A673 (cell line): ENCODE results near the gene TMEM97. TPM values are rescaled to one million over a fixed set of nuclear protein-coding genes. Genes with fewer than 3 reads are reported as not detected.

Source experiments
- BruUV-seq: library from RNA; stranded (reverse); fragments of 400-500 nt; replicated peaks from 2 replicates; lab custom pipeline; 2021; lab: Mats Ljungman, UMichigan
- CTCF ChIA-PET: fragments of 300-600 bp; sonication (Branson Sonifier 250); formaldehyde crosslinking; loops from one replicate; lab custom pipeline; 2022; ENCODE audit warnings: antibody characterized with exemption; lab: Charles Lee
- POLR2A ChIA-PET: fragments of 300-600 bp; sonication (Branson Sonifier 250); formaldehyde crosslinking; loops from one replicate; lab custom pipeline; 2022; ENCODE audit warnings: antibody characterized with exemption; ENCODE audit not compliant: low non-redundant PET; lab: Charles Lee
- DNase-seq: peaks from one replicate; pipeline ENCODE4 v3.0.0-alpha.2; 2015; ENCODE audit warnings: low spot score
- H3K27ac ChIP-seq: fragments of 200-600 bp; sonication (generic); 2 replicates; pipeline ENCODE4 v1.5.1; 2016; ENCODE audit warnings: mixed run types, low read depth, mild to moderate bottlenecking, mixed read lengths, antibody characterized with exemption, low read length; ENCODE audit not compliant: poor library complexity, severe bottlenecking
- H3K27me3 ChIP-seq: fragments of 200-600 bp; sonication (generic); replicated peaks from 2 replicates; pipeline ENCODE4 v1.6.1; 2017; ENCODE audit warnings: mixed run types, low read depth, mild to moderate bottlenecking, mixed read lengths, antibody characterized with exemption, low read length; ENCODE audit not compliant: insufficient read depth, poor library complexity
- H3K36me3 ChIP-seq: fragments of 200-600 bp; sonication (generic); 2 replicates; pipeline ENCODE4 v1.6.1; 2016; ENCODE audit warnings: mixed run types, mild to moderate bottlenecking, mixed read lengths, antibody characterized with exemption, low read length; ENCODE audit not compliant: insufficient read depth, poor library complexity, severe bottlenecking
- H3K4me1 ChIP-seq: fragments of 200-600 bp; sonication (generic); 2 replicates; pipeline ENCODE4 v1.6.1; 2017; ENCODE audit warnings: mixed run types, mild to moderate bottlenecking, mixed read lengths, antibody characterized with exemption, low read length; ENCODE audit not compliant: insufficient read depth, poor library complexity, severe bottlenecking
- H3K4me3 ChIP-seq: fragments of 200-600 bp; sonication (generic); 2 replicates; pipeline ENCODE4 v1.5.1; 2016; ENCODE audit warnings: low read depth, mixed run types, mild to moderate bottlenecking, mixed read lengths, low read length; ENCODE audit not compliant: poor library complexity, severe bottlenecking
- H3K9me3 ChIP-seq: fragments of 200-600 bp; sonication (generic); 2 replicates; pipeline ENCODE4 v1.6.1; 2016; ENCODE audit warnings: mixed run types, low read depth, mild to moderate bottlenecking, mixed read lengths, antibody characterized with exemption, low read length; ENCODE audit not compliant: poor library complexity, severe bottlenecking
- EZH2 ChIP-seq: fragments of 200-600 bp; sonication (generic); IDR thresholded peaks from 2 replicates; pipeline ENCODE4 v1.6.1; 2017; ENCODE audit warnings: borderline replicate concordance, low read depth, mild to moderate bottlenecking, mixed read lengths, antibody characterized with exemption, low read length; ENCODE audit not compliant: poor library complexity, severe bottlenecking
- intact Hi-C: fragments of 100-400 bp; cut with micrococcal nuclease; formaldehyde crosslinking; loops from one replicate; pipeline ENCODE4 v1.10.0; 2022; ENCODE audit not compliant: unreplicated experiment
- microRNA-seq: library from miRNA; unstranded; fragments of <30 nt; microRNA quantifications from one replicate; pipeline ENCODE4 v1.2.0, GENCODE V29; 2021
- total RNA-seq: library from RNA; stranded (reverse); gene quantifications from 2 replicates; pipeline ENCODE4 v1.2.3, GENCODE V29; 2021
- TF ChIP-seq, protein P1 (sequence below): fragments of 300-800, 200-600 bp; sonication (generic); conservative IDR thresholded peaks from 2 replicates; pipeline ENCODE4 v1.5.1; 2017; ENCODE audit warnings: low read depth, mild to moderate bottlenecking, antibody characterized with exemption, low read length, moderate library complexity, mixed read lengths

The TMEM97 gene
- total RNA-seq, 1 experiment from 2014 or later, result 134 TPM

DNA sequence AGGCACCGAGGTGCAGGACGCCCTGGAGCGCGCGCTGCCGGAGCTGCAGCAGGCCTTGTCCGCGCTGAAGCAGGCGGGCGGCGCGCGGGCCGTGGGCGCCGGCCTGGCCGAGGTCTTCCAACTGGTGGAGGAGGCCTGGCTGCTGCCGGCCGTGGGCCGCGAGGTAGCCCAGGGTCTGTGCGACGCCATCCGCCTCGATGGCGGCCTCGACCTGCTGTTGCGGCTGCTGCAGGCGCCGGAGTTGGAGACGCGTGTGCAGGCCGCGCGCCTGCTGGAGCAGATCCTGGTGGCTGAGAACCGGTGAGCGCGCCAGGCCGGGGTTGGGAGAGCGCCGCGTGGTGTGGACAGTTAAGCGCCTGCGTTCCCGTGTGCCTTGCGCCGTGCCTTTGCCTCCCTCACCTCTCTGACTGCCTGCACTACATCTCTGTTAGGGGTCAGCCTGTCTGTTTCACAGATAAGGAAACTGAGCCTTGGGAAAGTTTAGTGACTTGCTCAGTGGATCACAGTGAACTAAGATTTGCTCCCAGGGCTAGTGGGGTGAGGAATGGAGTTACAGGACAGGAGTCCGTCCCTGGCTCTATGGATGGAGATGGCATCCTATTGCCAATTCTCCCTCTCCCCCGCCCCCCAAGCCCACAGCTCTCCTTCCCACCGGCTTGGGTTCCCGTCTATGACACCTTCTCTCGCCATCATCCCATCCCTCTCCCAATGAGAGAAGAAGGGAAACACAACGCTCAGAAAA, 53.4 kb downstream of the TMEM97 start:
- TF ChIP-seq, protein P1, sequence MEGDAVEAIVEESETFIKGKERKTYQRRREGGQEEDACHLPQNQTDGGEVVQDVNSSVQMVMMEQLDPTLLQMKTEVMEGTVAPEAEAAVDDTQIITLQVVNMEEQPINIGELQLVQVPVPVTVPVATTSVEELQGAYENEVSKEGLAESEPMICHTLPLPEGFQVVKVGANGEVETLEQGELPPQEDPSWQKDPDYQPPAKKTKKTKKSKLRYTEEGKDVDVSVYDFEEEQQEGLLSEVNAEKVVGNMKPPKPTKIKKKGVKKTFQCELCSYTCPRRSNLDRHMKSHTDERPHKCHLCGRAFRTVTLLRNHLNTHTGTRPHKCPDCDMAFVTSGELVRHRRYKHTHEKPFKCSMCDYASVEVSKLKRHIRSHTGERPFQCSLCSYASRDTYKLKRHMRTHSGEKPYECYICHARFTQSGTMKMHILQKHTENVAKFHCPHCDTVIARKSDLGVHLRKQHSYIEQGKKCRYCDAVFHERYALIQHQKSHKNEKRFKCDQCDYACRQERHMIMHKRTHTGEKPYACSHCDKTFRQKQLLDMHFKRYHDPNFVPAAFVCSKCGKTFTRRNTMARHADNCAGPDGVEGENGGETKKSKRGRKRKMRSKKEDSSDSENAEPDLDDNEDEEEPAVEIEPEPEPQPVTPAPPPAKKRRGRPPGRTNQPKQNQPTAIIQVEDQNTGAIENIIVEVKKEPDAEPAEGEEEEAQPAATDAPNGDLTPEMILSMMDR, result no peak
- no peak for TF ChIP-seq EZH2
- DNase-seq, result peak; percentile 53
- Histone ChIP-seq H3K4me1 (peaks cover 17% of the 10 kb centered on the region), H3K9me3 (no peaks in the 10 kb centered on the region), H3K27me3 (no peaks in the 10 kb centered on the region), H3K27ac (peak overlapping the region; percentile 64), H3K36me3 (no peaks in the 10 kb centered on the region), H3K4me3 (peak overlapping the region; percentile 87)
- intact Hi-C loops, result no loop called here
- ChIA-PET CTCF (no interaction called here), POLR2A (interaction anchor here (1.3 kb wide), 1 partner anchor 15 kb away, joined by 3 read pairs; a partner anchor contains a TSS)
- BruUV-seq, result no TSS peak

DNA sequence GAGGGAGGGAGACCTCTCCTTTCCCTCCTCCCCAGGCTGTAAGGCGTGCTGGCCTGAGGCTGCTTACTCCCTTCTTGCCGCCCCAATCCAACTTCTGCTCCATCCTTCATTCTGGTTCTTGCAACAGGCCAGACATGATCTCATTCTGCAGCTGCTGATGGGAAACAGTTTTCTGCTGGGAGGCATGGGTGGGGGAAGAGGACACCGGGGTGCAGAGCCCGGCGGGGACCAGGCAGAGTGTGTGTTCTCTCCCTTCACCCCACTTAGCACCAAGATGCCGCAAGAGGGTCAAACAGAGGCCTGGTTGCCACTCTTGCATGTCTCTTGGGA, 53.9 kb downstream of the TMEM97 start:
- TF ChIP-seq, protein P1, result no peak
- no peak for TF ChIP-seq EZH2
- no TSS peak for BruUV-seq
- peak overlapping the region; percentile 87 for H3K4me3 ChIP-seq
- DNase-seq, result no peak
- POLR2A ChIA-PET, result no interaction called here
- H3K36me3 ChIP-seq, result no peaks in the 10 kb centered on the region
- CTCF ChIA-PET, result no interaction called here
- peaks cover 17% of the 10 kb centered on the region for H3K4me1 ChIP-seq
- no peak overlapping the region for H3K27ac ChIP-seq
- intact Hi-C loops, result no loop called here
- no peaks in the 10 kb centered on the region for H3K9me3 ChIP-seq
- H3K27me3 ChIP-seq, result no peaks in the 10 kb centered on the region

Small RNA genes within 50 kb of the gene (microRNA-seq; reads per million reads assigned to microRNA genes)
- gene MIR4723, result 1.6 reads per million

Other genes with a start within 250 kb of the TMEM97 start
- gene IFT20, start 16.3 kb downstream of the TMEM97 start, total RNA-seq, result 21.5 and 26.5 TPM in 2 replicates
- 27.5 and 36.8 TPM in 2 replicates for gene TNFAIP1, start 16.6 kb downstream of the TMEM97 start, total RNA-seq
- gene POLDIP2, start 38.3 kb downstream of the TMEM97 start, total RNA-seq, result 115 TPM in 2 replicates
- gene SEBOX, start 46.0 kb downstream of the TMEM97 start, total RNA-seq, result not detected in 2 replicates
- gene VTN, start 51.1 kb downstream of the TMEM97 start, total RNA-seq, result 0.26 TPM in 1 of 2 replicates, not detected in the other
- 37.7 and 47.1 TPM in 2 replicates for gene SARM1, start 52.5 kb downstream of the TMEM97 start, total RNA-seq
- 4.4 and 6.4 TPM in 2 replicates for gene SLC46A1, start 87.0 kb downstream of the TMEM97 start, total RNA-seq
- not detected in 2 replicates for gene SLC13A2, start 154.4 kb downstream of the TMEM97 start, total RNA-seq
- not detected in 2 replicates for gene FOXN1, start 187.1 kb downstream of the TMEM97 start, total RNA-seq
- gene UNC119, start 233.4 kb downstream of the TMEM97 start, total RNA-seq, result 44.6 and 46.8 TPM in 2 replicates